DOHH2 (cell line): ENCODE measurements around the gene WDR33.

ENCODE experiments used
- H3F3A ChIP-seq: fragments of 200-600 bp; sonication (generic), shearing (Covaris generic); 2 replicates; pipeline ENCODE4 v1.6.0; 2016; ENCODE audit warnings: antibody characterized with exemption, mild to moderate bottlenecking; ENCODE audit not compliant: control insufficient read depth, insufficient read depth
- H3K27ac ChIP-seq: fragments of 200-600 bp; sonication (generic); 2 replicates; pipeline ENCODE4 v1.5.1; 2014; ENCODE audit warnings: low read depth, mild to moderate bottlenecking, low read length, moderate library complexity
- H3K27me3 ChIP-seq: fragments of 200-600 bp; sonication (generic); 2 replicates; pipeline ENCODE4 v1.6.1; 2014; ENCODE audit warnings: mild to moderate bottlenecking, low read length, mixed read lengths; ENCODE audit not compliant: control insufficient read depth
- H3K36me3 ChIP-seq: fragments of 200-600 bp; sonication (generic); 2 replicates; pipeline ENCODE4 v1.6.1; 2014; ENCODE audit warnings: mild to moderate bottlenecking, low read length, moderate library complexity, mixed read lengths; ENCODE audit not compliant: control insufficient read depth
- H3K4me1 ChIP-seq: fragments of 200-600 bp; sonication (generic); 2 replicates; pipeline ENCODE4 v1.6.1; 2014; ENCODE audit warnings: mild to moderate bottlenecking, low read length, mixed read lengths; ENCODE audit not compliant: control insufficient read depth
- H3K4me2 ChIP-seq: fragments of 200-600 bp; sonication (generic); 2 replicates; pipeline ENCODE4 v1.6.0; 2014; ENCODE audit warnings: mild to moderate bottlenecking, low read length, moderate library complexity
- H3K4me3 ChIP-seq: fragments of 200-600 bp; sonication (generic); 2 replicates; pipeline ENCODE4 v1.5.1; 2014; ENCODE audit warnings: mild to moderate bottlenecking, low read length, mixed read lengths
- H3K79me2 ChIP-seq: fragments of 200-600 bp; sonication (generic); 2 replicates; pipeline ENCODE4 v1.6.1; 2014; ENCODE audit warnings: mild to moderate bottlenecking, low read length, mixed read lengths; ENCODE audit not compliant: control insufficient read depth
- H3K9me2 ChIP-seq: fragments of 200-600 bp; sonication (generic); replicated peaks from 2 replicates; pipeline ENCODE4 v1.6.1; 2014; ENCODE audit warnings: mild to moderate bottlenecking, low read length, mixed read lengths; ENCODE audit not compliant: control insufficient read depth
- H3K9me3 ChIP-seq: fragments of 200-600 bp; sonication (generic); 2 replicates; pipeline ENCODE4 v1.6.1; 2014; ENCODE audit warnings: antibody characterized with exemption, low read length, mixed read lengths; ENCODE audit not compliant: control insufficient read depth, insufficient read depth
- H4K20me1 ChIP-seq: fragments of 200-600 bp; sonication (generic); 2 replicates; pipeline ENCODE4 v1.6.0; 2014; ENCODE audit warnings: low read depth, mild to moderate bottlenecking, antibody characterized with exemption, low read length, moderate library complexity; ENCODE audit not compliant: control insufficient read depth, insufficient read depth
- EZH2phosphoT487 ChIP-seq: fragments of 200-600 bp; sonication (generic); IDR thresholded peaks from 2 replicates; pipeline ENCODE4 v1.6.1; 2017; ENCODE audit warnings: borderline replicate concordance, mild to moderate bottlenecking, antibody characterized with exemption, low read length, moderate library complexity, mixed read lengths
- TF ChIP-seq, protein P1 (sequence below): fragments of 200-600 bp; sonication (generic); IDR thresholded peaks from one replicate; pipeline ENCODE4 v1.5.1; 2014; ENCODE audit warnings: antibody characterized with exemption, mild to moderate bottlenecking, low read depth, low read length; ENCODE audit not compliant: poor library complexity, severe bottlenecking

Gene WDR33

DNA sequence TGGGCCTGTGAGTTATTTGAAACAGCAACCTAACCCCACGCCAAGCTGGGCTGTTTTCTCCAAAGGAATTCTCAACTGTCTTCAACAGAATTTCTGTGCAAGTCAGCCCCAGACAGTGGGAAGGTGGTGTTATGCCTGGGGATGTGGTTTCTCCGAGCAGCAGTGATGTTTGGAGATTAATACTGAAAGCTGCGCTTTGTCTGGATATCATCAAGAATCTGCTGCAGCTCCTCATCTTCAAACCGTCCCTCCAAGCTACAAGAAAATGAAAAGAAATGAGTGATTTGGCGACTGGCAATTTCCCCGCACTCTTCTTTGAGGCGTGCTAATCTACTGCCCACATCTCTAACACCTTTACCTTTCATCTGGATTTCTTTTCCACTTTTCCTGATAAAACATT is 37.0 kb upstream of the WDR33 start:
- Histone ChIP-seq H3K4me3 (no peak overlapping the region), H3K36me3 (peaks cover 82% of the 10 kb centered on the region), H3K27ac (no peak overlapping the region), H3F3A (peaks cover 10% of the 10 kb centered on the region), H3K4me1 (no peaks in the 10 kb centered on the region), H3K27me3 (no peaks in the 10 kb centered on the region), H3K4me2 (no peak overlapping the region), H3K9me2 (no peaks in the 10 kb centered on the region), H3K9me3 (no peaks in the 10 kb centered on the region), H3K79me2 (peaks cover 48% of the 10 kb centered on the region), H4K20me1 (0 out of 2 replicates have a peak, but pooled peaks cover 2% of the 10 kb centered on the region)
- no peak for TF ChIP-seq EZH2phosphoT487
- TF ChIP-seq, protein P1, sequence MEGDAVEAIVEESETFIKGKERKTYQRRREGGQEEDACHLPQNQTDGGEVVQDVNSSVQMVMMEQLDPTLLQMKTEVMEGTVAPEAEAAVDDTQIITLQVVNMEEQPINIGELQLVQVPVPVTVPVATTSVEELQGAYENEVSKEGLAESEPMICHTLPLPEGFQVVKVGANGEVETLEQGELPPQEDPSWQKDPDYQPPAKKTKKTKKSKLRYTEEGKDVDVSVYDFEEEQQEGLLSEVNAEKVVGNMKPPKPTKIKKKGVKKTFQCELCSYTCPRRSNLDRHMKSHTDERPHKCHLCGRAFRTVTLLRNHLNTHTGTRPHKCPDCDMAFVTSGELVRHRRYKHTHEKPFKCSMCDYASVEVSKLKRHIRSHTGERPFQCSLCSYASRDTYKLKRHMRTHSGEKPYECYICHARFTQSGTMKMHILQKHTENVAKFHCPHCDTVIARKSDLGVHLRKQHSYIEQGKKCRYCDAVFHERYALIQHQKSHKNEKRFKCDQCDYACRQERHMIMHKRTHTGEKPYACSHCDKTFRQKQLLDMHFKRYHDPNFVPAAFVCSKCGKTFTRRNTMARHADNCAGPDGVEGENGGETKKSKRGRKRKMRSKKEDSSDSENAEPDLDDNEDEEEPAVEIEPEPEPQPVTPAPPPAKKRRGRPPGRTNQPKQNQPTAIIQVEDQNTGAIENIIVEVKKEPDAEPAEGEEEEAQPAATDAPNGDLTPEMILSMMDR, result no peak

DNA sequence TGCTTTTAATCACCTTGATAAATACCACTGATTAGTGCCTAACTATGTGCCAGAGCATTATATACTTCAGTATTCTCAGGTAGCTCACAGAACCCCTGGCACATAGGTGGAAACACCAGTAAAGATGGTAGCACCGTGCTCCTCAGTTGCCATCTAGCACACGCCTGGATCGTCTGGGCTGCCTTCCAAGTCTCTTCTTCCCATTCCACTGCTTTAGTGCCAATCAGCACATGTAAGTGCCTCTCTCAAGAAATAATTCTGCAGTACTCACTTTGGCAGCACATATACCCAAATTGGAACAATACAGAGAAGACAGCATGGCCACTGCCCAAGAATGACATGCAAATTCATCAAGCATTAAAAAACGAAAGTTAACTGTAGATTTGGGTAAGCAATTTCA is 34.0 kb upstream of the WDR33 start:
- H3K36me3 ChIP-seq, result peaks cover 53% of the 10 kb centered on the region
- H3K27ac ChIP-seq, result no peak overlapping the region
- H4K20me1 ChIP-seq, result 0 out of 2 replicates have a peak, but pooled peaks cover 2% of the 10 kb centered on the region

DNA sequence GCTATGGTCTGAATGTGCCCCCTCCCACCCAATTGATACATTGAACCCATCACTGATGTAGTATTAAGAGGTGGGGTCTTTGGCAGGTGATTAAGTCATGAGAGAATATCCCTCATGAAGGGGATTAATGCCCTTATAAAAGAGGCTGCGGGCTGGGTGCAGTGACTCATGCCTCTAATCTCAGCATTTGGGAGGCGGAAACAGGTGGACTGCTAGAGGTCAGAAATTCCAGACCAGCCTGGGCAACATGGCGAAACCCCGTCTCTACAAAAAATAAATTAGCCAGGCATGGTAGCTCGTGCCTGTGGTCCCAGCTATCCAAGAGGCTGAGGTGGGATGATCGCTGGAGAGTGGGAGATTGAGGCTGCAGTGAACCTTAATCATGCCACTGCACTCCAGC is 32.7 kb upstream of the WDR33 start:
- Histone ChIP-seq H3K9me2 (no peaks in the 10 kb centered on the region), H3K27ac (no peak overlapping the region), H3K79me2 (peaks cover 7% of the 10 kb centered on the region), H3K27me3 (no peaks in the 10 kb centered on the region), H3F3A (peaks cover 24% of the 10 kb centered on the region), H3K4me1 (no peaks in the 10 kb centered on the region), H3K9me3 (no peaks in the 10 kb centered on the region), H3K4me2 (no peak overlapping the region), H3K4me3 (no peak overlapping the region), H3K36me3 (peaks cover 41% of the 10 kb centered on the region), H4K20me1 (0 out of 2 replicates have a peak, but pooled peaks cover 2% of the 10 kb centered on the region)
- TF ChIP-seq EZH2phosphoT487, result no peak
- TF ChIP-seq, protein P1, result no peak

More for the DNA sequence above, 34.0 kb upstream of the WDR33 start:
- Histone ChIP-seq H3K4me1 (no peaks in the 10 kb centered on the region), H3K9me2 (no peaks in the 10 kb centered on the region), H3K4me3 (no peak overlapping the region), H3F3A (peaks cover 18% of the 10 kb centered on the region), H3K27me3 (no peaks in the 10 kb centered on the region), H3K9me3 (no peaks in the 10 kb centered on the region), H3K4me2 (no peak overlapping the region), H3K79me2 (peaks cover 19% of the 10 kb centered on the region)
- TF ChIP-seq EZH2phosphoT487, result no peak
- TF ChIP-seq, protein P1, result no peak
